GM12878 (cell line): ENCODE data around the gene PAPOLA.

Experiments used
- EGR1 ChIP-seq, 2 experiments: IDR thresholded peaks; 1 replicate in 1 of 2; 2 replicates in 1 of 2; pipeline ENCODE4 v1.6.1; 2011 to 2012; ENCODE audit warnings: low read depth in 2 of 2, low read length in 2 of 2, borderline replicate concordance in 1 of 2, mild to moderate bottlenecking in 1 of 2, moderate library complexity in 1 of 2
- EP300 ChIP-seq, 2 experiments: fragments of 150-350 bp in 1 of 2; IDR thresholded peaks; 2 replicates each; pipeline ENCODE4 v1.6.1; 2011 to 2012; ENCODE audit warnings: low read depth in 2 of 2, low read length in 2 of 2, borderline replicate concordance in 1 of 2, improper control_type of control experiment in 1 of 2, inconsistent platforms in 1 of 2; ENCODE audit not compliant: control insufficient read depth in 1 of 2
- PAX5 ChIP-seq: IDR thresholded peaks from 2 replicates; pipeline ENCODE4 v1.6.1; 2011; ENCODE audit warnings: low read depth, low read length, borderline replicate concordance
- POLR2A ChIP-seq: IDR thresholded peaks from 2 replicates; pipeline ENCODE4 v1.6.1; 2011; ENCODE audit warnings: low read depth, mild to moderate bottlenecking, low read length
- POLR2AphosphoS5 ChIP-seq: IDR thresholded peaks from 2 replicates; pipeline ENCODE4 v1.6.1; 2011; ENCODE audit warnings: mild to moderate bottlenecking, low read length, inconsistent platforms
- RAD21 ChIP-seq: IDR thresholded peaks from 2 replicates; pipeline ENCODE4 v1.6.1; 2011; ENCODE audit warnings: mild to moderate bottlenecking, low read depth, low read length, moderate library complexity; ENCODE audit not compliant: insufficient read depth
- RBBP5 ChIP-seq: fragments of 200-600 bp; sonication (generic); conservative IDR thresholded peaks from 2 replicates; pipeline ENCODE4 v1.6.1; 2016
- RCOR1 ChIP-seq: conservative IDR thresholded peaks from 2 replicates; pipeline ENCODE4 v1.6.1; 2012; ENCODE audit warnings: low read depth, low read length, improper control_type of control experiment
- RFX5 ChIP-seq: IDR thresholded peaks from 2 replicates; pipeline ENCODE4 v1.6.1; 2011; ENCODE audit warnings: low read depth, low read length, improper control_type of control experiment
- ZNF207 ChIP-seq: fragments of 450-650 bp; IDR thresholded peaks from 2 replicates; pipeline ENCODE4 v1.6.1; 2014; ENCODE audit warnings: antibody characterized with exemption, mild to moderate bottlenecking, borderline replicate concordance
- ZNF24 ChIP-seq: fragments of 450-650 bp; IDR thresholded peaks from 2 replicates; pipeline ENCODE4 v1.6.1; 2017; ENCODE audit warnings: antibody characterized with exemption, mild to moderate bottlenecking
- TF ChIP-seq, protein P1 (sequence below): fragments of 450-650 bp; IDR thresholded peaks from 2 replicates; pipeline ENCODE4 v1.6.1; 2014; ENCODE audit warnings: mild to moderate bottlenecking
- TF ChIP-seq, protein P2 (sequence below), 3 experiments: IDR thresholded peaks in 2 of 3; conservative IDR thresholded peaks in 1 of 3; 2 replicates each; pipeline ENCODE4 v1.5.1; 2011; ENCODE audit warnings: low read depth in 3 of 3, low read length in 3 of 3, mild to moderate bottlenecking in 3 of 3, control low read depth in 2 of 3, moderate library complexity in 2 of 3, inconsistent platforms in 1 of 3, mixed read lengths in 1 of 3; ENCODE audit not compliant: control insufficient read depth in 2 of 3, insufficient read depth in 1 of 3; ENCODE audit errors: extremely low read depth in 1 of 3
- TF ChIP-seq, protein P3 (sequence below): IDR thresholded peaks from 2 replicates; pipeline ENCODE4 v1.6.1; 2012; ENCODE audit warnings: mild to moderate bottlenecking, low read depth, low read length

DNA sequence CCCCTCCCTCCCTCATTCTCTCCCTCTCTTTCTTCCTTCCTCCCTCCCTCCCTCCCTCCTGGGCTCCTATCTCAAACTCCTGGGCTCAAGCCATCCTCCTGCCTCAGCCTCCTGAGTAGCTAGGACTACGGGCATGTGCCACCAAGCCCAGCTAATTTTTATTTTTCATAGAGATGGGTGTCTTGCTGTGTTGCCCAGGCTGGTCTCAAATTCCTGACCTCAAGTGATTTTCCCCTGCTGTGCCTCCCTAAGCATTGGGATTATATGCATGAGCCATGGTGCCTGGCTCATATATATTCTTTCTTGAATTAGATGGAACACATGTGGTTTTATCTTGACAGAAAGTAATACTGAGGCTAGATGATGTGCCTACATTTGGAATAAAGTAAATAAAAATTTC, 14.2 kb downstream of the PAPOLA start:
- TF ChIP-seq RFX5 (no peak), POLR2AphosphoS5 (no peak), EGR1 (IDR thresholded peaks at IDR 0.05; ENCODE audit: borderline replicate concordance in 1 of 2, low read depth in 2 of 2, low read length in 2 of 2) (no peak), POLR2A (no peak), ZNF24 (no peak), PAX5 (no peak), RCOR1 (no peak), RBBP5 (no peak), RAD21 (no peak), ZNF207 (no peak), EP300 (IDR thresholded peaks at IDR 0.05; ENCODE audit: borderline replicate concordance in 1 of 2, control insufficient read depth in 1 of 2, low read depth in 2 of 2, low read length in 2 of 2) (no peak)
- TF ChIP-seq, protein P1, sequence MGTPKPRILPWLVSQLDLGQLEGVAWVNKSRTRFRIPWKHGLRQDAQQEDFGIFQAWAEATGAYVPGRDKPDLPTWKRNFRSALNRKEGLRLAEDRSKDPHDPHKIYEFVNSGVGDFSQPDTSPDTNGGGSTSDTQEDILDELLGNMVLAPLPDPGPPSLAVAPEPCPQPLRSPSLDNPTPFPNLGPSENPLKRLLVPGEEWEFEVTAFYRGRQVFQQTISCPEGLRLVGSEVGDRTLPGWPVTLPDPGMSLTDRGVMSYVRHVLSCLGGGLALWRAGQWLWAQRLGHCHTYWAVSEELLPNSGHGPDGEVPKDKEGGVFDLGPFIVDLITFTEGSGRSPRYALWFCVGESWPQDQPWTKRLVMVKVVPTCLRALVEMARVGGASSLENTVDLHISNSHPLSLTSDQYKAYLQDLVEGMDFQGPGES = no peak
- TF ChIP-seq, protein P2, sequence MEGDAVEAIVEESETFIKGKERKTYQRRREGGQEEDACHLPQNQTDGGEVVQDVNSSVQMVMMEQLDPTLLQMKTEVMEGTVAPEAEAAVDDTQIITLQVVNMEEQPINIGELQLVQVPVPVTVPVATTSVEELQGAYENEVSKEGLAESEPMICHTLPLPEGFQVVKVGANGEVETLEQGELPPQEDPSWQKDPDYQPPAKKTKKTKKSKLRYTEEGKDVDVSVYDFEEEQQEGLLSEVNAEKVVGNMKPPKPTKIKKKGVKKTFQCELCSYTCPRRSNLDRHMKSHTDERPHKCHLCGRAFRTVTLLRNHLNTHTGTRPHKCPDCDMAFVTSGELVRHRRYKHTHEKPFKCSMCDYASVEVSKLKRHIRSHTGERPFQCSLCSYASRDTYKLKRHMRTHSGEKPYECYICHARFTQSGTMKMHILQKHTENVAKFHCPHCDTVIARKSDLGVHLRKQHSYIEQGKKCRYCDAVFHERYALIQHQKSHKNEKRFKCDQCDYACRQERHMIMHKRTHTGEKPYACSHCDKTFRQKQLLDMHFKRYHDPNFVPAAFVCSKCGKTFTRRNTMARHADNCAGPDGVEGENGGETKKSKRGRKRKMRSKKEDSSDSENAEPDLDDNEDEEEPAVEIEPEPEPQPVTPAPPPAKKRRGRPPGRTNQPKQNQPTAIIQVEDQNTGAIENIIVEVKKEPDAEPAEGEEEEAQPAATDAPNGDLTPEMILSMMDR (IDR thresholded peaks at IDR 0.05 in 2 of 3, conservative IDR thresholded peaks at IDR 0.05 in 1 of 3; ENCODE audit: control insufficient read depth in 2 of 3, extremely low read depth in 1 of 3, insufficient read depth in 1 of 3, low read depth in 3 of 3, low read length in 3 of 3) = no peak
- TF ChIP-seq, protein P3, sequence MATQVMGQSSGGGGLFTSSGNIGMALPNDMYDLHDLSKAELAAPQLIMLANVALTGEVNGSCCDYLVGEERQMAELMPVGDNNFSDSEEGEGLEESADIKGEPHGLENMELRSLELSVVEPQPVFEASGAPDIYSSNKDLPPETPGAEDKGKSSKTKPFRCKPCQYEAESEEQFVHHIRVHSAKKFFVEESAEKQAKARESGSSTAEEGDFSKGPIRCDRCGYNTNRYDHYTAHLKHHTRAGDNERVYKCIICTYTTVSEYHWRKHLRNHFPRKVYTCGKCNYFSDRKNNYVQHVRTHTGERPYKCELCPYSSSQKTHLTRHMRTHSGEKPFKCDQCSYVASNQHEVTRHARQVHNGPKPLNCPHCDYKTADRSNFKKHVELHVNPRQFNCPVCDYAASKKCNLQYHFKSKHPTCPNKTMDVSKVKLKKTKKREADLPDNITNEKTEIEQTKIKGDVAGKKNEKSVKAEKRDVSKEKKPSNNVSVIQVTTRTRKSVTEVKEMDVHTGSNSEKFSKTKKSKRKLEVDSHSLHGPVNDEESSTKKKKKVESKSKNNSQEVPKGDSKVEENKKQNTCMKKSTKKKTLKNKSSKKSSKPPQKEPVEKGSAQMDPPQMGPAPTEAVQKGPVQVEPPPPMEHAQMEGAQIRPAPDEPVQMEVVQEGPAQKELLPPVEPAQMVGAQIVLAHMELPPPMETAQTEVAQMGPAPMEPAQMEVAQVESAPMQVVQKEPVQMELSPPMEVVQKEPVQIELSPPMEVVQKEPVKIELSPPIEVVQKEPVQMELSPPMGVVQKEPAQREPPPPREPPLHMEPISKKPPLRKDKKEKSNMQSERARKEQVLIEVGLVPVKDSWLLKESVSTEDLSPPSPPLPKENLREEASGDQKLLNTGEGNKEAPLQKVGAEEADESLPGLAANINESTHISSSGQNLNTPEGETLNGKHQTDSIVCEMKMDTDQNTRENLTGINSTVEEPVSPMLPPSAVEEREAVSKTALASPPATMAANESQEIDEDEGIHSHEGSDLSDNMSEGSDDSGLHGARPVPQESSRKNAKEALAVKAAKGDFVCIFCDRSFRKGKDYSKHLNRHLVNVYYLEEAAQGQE = no peak
